GM12873 (cell line): ENCODE measurements around the gene PCDHGB5.

Source experiments
- TF ChIP-seq, protein P1 (sequence below): IDR thresholded peaks from 2 replicates; pipeline ENCODE4 v1.5.1; 2012; ENCODE audit warnings: low read depth, mild to moderate bottlenecking, moderate library complexity, low read length, control low read depth; ENCODE audit not compliant: insufficient read depth; ENCODE audit errors: missing control alignments

Gene PCDHGB5

DNA sequence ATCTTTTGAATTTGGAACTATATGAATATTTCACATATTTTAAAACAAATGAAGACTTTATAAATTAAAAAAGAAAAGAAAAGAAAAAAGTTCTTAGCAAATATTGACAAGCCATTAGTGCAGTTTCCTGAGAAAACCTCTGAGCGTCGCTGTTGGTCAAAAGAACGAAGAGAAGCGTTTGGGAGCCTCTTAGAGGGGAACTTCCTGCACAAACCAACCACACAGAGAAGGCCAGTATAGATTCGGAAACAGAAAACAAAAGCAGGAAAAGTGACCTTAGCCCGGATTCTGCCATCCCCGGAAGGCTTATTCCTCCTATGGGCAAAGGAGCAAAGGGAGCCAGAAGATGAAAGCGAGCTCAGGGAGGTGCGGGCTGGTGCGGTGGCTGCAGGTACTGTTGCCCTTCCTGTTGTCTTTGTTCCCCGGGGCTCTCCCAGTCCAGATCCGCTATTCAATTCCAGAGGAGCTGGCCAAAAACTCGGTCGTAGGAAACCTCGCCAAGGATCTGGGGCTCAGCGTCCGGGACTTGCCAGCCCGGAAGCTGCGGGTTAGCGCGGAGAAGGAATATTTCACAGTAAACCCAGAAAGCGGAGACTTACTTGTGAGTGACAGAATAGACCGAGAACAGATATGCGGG is 37.8 kb upstream of the PCDHGB5 start, which contains the start of gene PCDHGB2:
PCDHGB2 (plus strand) TSS at position 205 of the 637 bp plus-strand sequence; CDS start at position 347, 142 bp downstream.
- TF ChIP-seq, protein P1, sequence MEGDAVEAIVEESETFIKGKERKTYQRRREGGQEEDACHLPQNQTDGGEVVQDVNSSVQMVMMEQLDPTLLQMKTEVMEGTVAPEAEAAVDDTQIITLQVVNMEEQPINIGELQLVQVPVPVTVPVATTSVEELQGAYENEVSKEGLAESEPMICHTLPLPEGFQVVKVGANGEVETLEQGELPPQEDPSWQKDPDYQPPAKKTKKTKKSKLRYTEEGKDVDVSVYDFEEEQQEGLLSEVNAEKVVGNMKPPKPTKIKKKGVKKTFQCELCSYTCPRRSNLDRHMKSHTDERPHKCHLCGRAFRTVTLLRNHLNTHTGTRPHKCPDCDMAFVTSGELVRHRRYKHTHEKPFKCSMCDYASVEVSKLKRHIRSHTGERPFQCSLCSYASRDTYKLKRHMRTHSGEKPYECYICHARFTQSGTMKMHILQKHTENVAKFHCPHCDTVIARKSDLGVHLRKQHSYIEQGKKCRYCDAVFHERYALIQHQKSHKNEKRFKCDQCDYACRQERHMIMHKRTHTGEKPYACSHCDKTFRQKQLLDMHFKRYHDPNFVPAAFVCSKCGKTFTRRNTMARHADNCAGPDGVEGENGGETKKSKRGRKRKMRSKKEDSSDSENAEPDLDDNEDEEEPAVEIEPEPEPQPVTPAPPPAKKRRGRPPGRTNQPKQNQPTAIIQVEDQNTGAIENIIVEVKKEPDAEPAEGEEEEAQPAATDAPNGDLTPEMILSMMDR = peak; percentile 27

GRCh38 chr5:141360685-141361084 is 37.1 kb upstream of the PCDHGB5 start:
- TF ChIP-seq, protein P1 = no peak

- TF ChIP-seq, protein P1 = no peak
Observed at GRCh38 chr5:141362719-141363118, 35.0 kb upstream of the PCDHGB5 start.

GRCh38 chr5:141363952-141364660 is 33.6 kb upstream of the PCDHGB5 start, which contains the start of gene PCDHGA5:
TSS of gene PCDHGA5 (plus strand) at chr5:141364162. CDS start at chr5:141364331, 169 bp downstream.
- TF ChIP-seq, protein P1 = no peak

- TF ChIP-seq, protein P1 = no peak
Observed at GRCh38 chr5:141366016-141366896, 31.5 kb upstream of the PCDHGB5 start.

DNA sequence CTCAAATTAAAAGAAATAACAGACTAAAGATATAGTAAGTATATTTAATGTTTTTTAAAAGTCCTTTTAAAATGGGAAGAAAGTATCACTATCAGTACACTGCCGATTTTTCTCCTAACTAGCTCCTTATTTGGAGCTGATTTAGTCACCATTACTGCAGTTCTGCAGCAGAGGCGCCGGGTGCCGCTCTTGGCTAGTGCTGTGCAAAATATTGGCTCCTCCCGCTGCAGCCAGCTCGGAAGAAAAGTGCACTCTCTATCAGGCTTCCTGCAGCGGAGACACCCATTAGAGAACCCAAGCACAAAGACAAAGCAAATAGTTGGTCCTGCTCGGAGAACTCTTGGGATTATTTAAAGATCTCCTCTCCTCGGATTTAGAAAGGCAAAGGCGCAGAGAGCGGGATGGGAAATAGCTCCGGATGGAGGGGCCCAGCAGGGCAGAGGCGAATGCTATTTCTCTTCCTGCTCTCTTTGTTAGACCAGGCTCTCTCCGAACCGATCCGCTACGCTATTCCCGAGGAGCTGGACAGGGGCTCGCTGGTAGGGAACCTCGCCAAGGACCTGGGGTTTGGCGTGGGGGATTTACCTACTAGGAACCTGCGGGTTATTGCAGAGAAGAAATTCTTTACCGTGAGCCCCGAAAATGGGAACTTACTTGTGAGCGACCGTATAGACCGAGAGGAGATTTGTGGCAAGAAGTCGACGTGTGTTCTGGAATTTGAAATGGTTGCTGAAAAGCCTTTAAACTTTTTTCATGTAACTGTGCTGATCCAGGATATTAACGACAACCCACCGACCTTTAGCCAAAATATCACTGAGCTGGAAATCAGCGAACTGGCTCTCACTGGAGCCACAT is 27.5 kb upstream of the PCDHGB5 start, which contains the start of gene PCDHGB3:
PCDHGB3 (plus strand) TSS at position 249 of the 855 bp plus-strand sequence; CDS start at position 402, 153 bp downstream.
- TF ChIP-seq, protein P1 = peak; percentile 67
